HUES6 (cell line): Measurements from ENCODE around the gene SLC4A5.

ENCODE experiments used
- H3K27ac ChIP-seq: 2 replicates; pipeline ENCODE4 v1.7.0; 2013; ENCODE audit warnings: low read depth, mild to moderate bottlenecking, low read length, inconsistent platforms
- H3K27me3 ChIP-seq: 2 replicates; pipeline ENCODE4 v1.6.1; 2013; ENCODE audit warnings: low read length; ENCODE audit not compliant: control insufficient read depth, insufficient read depth
- H3K36me3 ChIP-seq: 2 replicates; pipeline ENCODE4 v1.6.1; 2013; ENCODE audit warnings: low read length; ENCODE audit not compliant: control insufficient read depth, insufficient read depth
- H3K4me1 ChIP-seq: 2 replicates; pipeline ENCODE4 v1.6.1; 2013; ENCODE audit warnings: low read length; ENCODE audit not compliant: control insufficient read depth, insufficient read depth
- H3K4me3 ChIP-seq: 2 replicates; pipeline ENCODE4 v1.5.1; 2013; ENCODE audit warnings: low read depth, low read length
- H3K9ac ChIP-seq: one replicate; pipeline ENCODE4 v1.6.1; 2013; ENCODE audit warnings: mild to moderate bottlenecking, low read length
- H3K9me3 ChIP-seq: 2 replicates; pipeline ENCODE4 v1.6.1; 2013; ENCODE audit warnings: low read depth, low read length; ENCODE audit not compliant: control insufficient read depth, insufficient read depth

SLC4A5 gene

DNA sequence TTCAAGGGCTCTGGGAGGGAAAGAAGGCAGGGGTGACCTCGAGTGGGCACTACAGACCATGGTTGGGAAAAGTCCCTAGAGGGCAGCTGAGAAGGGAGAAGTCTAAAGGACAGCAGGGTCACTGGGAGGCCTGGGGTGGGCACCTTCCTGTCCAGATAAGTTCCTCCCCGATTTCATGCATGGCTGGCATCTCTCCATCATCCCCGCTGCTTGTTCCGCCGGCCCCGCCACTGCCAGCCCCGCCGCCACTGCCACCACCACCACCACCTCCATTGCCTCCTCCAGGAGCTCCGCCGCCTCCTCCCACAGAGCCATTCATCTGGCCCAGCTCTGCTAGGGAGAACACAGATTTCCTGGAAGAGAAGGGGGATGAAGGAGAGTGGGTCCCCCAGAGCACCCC is 91.2 kb downstream of the SLC4A5 start:
- Histone ChIP-seq H3K9ac (no peak overlapping the region), H3K4me3 (no peak overlapping the region), H3K9me3 (no peaks in the 10 kb centered on the region), H3K27ac (no peak overlapping the region), H3K4me1 (no peaks in the 10 kb centered on the region), H3K27me3 (no peaks in the 10 kb centered on the region), H3K36me3 (no peaks in the 10 kb centered on the region)

DNA sequence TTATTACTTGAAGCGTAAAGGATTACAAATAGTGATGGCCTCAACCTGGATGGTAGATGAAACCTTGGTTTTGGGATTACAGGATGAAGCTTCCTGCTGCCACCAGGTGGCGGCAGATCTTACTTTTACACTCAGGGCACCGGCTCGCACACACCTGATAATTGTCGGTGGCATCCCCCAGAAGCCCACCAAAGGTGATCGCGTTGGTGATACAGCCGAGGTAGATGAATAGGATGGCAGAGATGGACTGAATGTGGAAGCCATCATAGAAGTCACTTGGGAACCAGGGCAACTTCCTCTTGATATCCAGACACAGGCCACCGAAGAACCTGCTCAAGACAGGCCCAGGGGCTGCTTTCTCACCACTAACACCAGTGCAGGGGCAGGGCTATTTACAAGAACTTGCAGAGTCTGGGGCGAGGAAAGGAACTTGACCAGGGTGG is 93.0 kb downstream of the SLC4A5 start:
- Histone ChIP-seq H3K9me3 (no peaks in the 10 kb centered on the region), H3K27ac (no peak overlapping the region), H3K27me3 (no peaks in the 10 kb centered on the region), H3K4me3 (no peak overlapping the region), H3K9ac (no peak overlapping the region), H3K36me3 (no peaks in the 10 kb centered on the region), H3K4me1 (no peaks in the 10 kb centered on the region)

DNA sequence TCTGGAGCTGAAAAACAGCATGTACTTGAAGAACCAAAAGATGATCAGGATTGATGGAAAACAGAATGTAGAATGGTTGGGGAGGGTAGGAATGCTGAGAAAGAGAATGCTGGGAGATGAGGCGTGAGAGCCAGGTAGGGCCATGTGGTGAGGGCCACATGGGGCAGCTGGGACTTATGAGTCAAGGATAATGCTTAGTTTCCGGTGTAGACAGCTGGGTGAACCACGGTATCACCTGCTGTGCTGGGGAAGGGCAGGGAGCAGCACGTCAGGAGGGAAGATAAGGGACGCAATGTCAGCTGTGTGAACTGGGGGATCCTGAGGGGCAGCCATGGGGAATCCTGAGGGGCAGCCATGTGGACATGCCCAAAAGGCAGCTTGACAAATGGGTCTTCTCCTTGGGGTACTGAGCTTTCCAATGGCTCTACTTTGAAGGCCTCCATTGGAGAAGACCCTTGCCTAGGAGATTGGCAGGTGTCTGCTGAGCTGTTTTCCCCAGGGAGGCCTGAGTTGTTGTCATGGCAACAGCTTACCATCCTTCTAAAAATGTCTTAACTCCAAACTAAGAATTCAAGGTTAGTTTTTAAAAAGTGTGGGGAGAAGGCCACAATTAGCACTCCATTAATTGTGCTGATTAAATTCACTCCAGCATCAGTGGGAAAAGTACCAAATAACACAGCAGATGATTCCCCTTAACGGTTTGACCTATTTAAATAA is 93.7 kb downstream of the SLC4A5 start:
- H3K27ac ChIP-seq, result no peak overlapping the region
- no peaks in the 10 kb centered on the region for H3K27me3 ChIP-seq
- no peaks in the 10 kb centered on the region for H3K4me1 ChIP-seq
- no peaks in the 10 kb centered on the region for H3K36me3 ChIP-seq
- H3K4me3 ChIP-seq, result no peak overlapping the region
- H3K9me3 ChIP-seq, result no peaks in the 10 kb centered on the region
- H3K9ac ChIP-seq, result no peak overlapping the region

DNA sequence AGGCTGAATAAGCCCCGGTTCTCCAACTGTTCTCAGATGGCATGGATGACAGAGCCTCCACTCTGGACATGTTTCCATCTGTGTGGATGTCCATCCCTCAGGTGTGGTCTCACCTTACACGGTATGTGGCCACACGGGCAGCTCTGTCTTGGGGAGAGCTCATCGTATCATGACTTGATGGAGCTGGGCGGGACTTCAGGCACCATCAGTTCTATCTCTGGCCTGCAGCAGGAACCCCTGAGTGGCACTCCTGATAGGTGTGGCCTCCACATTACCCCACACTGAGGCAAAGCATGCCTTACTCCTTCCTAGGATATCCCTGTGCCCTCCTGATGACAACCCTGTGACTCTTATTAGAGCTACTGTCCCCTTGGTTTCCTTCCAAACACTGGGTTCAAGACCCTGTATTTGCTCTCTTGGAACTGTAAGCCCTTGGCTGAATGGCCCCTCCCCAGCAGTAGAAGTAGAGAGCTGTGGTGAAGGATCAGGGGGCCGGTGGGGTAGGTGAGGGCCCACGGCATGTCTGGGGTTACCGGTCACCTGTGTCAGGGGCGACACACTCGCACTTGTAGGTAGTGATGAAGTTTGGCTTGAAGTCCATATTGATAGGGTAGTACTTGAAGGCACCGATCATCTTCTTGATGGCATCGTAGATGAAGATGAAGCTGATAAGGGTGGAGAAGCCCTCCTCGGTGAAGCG is 96.6 kb downstream of the SLC4A5 start:
- H3K9me3 ChIP-seq, result no peaks in the 10 kb centered on the region

DNA sequence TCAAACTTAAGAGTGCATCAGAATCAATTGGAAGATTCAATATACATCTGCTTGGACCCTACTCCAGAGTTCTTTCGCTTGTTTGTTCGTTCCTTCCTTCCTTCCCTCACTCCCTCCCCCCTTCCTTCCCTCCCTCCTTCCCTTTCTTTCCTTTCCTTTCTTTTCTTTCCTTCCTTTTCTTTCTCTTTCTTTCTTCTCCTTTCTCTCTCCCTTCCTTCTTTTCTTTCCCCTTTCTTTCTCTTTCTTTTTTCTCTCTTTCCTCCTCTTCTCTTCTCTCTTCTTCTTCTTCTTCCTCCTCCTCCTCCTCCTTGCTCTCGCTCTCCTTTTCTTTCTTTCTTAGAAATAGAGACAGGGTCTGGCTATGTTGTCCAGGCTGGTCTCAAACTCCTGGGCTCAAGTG is 98.9 kb downstream of the SLC4A5 start:
- Histone ChIP-seq H3K4me3 (no peak overlapping the region), H3K36me3 (no peaks in the 10 kb centered on the region), H3K27me3 (no peaks in the 10 kb centered on the region), H3K27ac (no peak overlapping the region), H3K9ac (no peak overlapping the region), H3K4me1 (no peaks in the 10 kb centered on the region), H3K9me3 (no peaks in the 10 kb centered on the region)

More for the DNA sequence above, 96.6 kb downstream of the SLC4A5 start:
- H3K4me3 ChIP-seq, result no peak overlapping the region
- no peak overlapping the region for H3K9ac ChIP-seq
- H3K36me3 ChIP-seq, result no peaks in the 10 kb centered on the region
- H3K27ac ChIP-seq, result no peak overlapping the region
- H3K4me1 ChIP-seq, result no peaks in the 10 kb centered on the region
- no peaks in the 10 kb centered on the region for H3K27me3 ChIP-seq

DNA sequence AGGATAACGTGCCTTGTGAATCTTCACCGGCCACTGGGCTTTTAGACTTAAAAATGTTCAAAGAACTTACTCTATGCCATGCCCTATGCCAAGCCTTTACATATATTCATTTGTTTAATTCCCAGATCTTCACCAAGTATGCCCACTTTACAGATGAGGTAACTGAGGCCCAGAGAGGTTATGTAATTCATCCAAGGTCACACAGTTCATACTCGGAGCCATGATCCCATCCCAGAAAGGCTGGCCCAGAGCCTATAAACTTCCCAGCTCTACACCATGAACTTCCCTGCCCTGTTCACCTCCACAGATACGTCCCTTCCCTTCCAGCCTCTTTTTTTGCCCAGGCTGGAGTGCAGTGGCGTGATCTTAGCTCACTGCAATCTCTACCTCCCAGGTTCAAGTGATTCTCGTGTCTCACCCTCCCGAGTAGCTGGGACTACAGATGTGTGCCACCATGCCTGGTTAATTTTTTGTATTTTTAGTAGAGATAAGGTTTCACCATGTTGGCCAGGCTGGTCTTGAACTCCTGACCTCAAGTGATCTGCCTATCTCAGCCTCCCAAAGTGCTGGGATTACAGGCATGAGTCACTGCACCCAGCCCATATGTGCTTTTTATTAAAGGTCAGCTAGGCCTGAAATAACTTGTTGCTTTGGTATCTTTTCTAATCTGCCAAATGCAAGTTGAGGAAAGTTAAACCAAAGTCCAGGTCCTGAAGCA is 100.7 kb downstream of the SLC4A5 start:
- Histone ChIP-seq H3K27ac (no peak overlapping the region), H3K4me1 (no peaks in the 10 kb centered on the region), H3K27me3 (no peaks in the 10 kb centered on the region), H3K4me3 (no peak overlapping the region), H3K9me3 (no peaks in the 10 kb centered on the region), H3K36me3 (no peaks in the 10 kb centered on the region), H3K9ac (no peak overlapping the region)

DNA sequence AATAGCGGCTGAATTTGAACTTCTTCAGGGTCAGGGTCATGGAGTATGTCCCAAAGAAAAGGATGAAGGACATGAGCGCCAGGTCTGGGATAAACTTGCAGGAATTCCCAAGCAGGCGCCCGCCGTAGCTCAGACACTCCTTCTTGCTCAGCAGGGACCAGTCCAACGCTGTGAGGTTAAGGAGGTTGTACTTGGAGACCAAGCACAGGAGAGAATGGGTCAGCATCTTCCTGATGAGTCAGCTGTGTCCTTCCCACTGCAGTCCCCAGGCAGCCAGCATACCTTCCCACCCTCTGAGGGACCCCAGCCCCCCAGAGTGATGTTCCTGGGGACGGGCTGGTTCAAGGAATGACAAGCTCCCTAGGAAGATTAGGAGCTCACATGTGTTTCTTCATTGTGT is 103.9 kb downstream of the SLC4A5 start:
- no peak overlapping the region for H3K27ac ChIP-seq
- no peaks in the 10 kb centered on the region for H3K27me3 ChIP-seq
- H3K9ac ChIP-seq, result no peak overlapping the region
- H3K4me3 ChIP-seq, result no peak overlapping the region
- H3K36me3 ChIP-seq, result no peaks in the 10 kb centered on the region
- no peaks in the 10 kb centered on the region for H3K4me1 ChIP-seq
- H3K9me3 ChIP-seq, result no peaks in the 10 kb centered on the region

DNA sequence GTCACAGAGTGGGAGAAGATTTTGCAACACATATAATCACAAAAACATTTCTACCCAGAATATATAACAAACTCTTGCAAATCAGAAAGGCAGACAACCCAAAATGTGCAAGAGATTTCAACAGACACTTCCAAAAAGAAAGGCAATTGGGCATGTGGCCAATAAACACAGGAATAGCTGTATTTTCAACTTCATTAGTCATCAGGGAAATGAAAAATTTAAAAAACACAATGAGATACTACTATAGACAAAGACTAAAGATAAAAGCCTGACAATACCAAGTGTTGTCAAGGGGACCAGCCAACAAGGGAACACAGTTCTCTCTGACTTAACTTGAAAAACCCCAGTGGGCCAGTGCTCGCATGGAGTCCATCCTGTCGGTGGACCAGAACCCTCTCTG is 104.3 kb downstream of the SLC4A5 start:
- Histone ChIP-seq H3K4me1 (no peaks in the 10 kb centered on the region), H3K9ac (no peak overlapping the region), H3K27ac (no peak overlapping the region), H3K9me3 (no peaks in the 10 kb centered on the region), H3K27me3 (no peaks in the 10 kb centered on the region), H3K36me3 (no peaks in the 10 kb centered on the region), H3K4me3 (no peak overlapping the region)

DNA sequence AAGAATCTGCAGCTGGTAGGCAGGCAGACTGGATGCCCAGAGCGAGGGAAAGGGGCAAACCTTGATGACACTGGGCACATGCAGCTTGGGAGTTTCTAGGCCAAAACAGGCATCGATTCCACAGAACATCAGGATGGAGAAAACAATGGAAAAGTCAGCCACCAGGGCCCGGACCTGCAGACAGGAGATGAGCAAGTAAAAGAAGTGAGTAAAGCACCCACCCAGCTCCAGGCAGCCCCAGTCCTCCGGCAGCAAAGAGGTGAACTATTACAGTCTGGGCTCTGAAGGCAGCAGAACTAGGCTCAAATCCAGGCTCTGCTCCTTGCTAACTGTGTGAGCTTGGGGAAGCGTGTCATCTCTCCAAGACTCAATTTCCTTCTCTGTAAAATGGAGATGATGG is 108.2 kb downstream of the SLC4A5 start:
- H3K4me3 ChIP-seq, result no peak overlapping the region
- H3K36me3 ChIP-seq, result no peaks in the 10 kb centered on the region
- no peaks in the 10 kb centered on the region for H3K27me3 ChIP-seq
- H3K27ac ChIP-seq, result no peak overlapping the region
- H3K9me3 ChIP-seq, result no peaks in the 10 kb centered on the region
- no peaks in the 10 kb centered on the region for H3K4me1 ChIP-seq
- no peak overlapping the region for H3K9ac ChIP-seq

DNA sequence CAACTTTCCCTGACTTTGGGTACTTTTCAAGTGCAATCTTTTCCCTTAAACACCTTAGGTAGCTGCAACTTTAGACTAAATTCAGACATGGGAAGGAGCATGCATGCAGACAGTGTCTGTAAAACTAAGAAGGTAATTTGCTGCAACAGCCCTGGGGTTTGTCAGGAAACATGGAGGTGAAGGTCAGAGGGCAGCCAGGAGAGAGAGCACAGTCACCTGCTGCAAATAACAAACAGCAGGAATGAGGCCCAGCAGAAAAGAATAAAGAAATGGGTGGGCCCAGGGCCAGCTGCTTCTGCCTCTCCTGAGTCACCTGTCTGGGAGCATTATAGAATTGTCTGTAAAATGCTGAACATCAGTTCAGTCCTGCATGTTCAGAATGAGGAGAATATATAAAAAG is 109.6 kb downstream of the SLC4A5 start:
- Histone ChIP-seq H3K4me3 (no peak overlapping the region), H3K9ac (no peak overlapping the region), H3K27me3 (no peaks in the 10 kb centered on the region), H3K9me3 (no peaks in the 10 kb centered on the region), H3K27ac (no peak overlapping the region), H3K36me3 (no peaks in the 10 kb centered on the region), H3K4me1 (no peaks in the 10 kb centered on the region)

DNA sequence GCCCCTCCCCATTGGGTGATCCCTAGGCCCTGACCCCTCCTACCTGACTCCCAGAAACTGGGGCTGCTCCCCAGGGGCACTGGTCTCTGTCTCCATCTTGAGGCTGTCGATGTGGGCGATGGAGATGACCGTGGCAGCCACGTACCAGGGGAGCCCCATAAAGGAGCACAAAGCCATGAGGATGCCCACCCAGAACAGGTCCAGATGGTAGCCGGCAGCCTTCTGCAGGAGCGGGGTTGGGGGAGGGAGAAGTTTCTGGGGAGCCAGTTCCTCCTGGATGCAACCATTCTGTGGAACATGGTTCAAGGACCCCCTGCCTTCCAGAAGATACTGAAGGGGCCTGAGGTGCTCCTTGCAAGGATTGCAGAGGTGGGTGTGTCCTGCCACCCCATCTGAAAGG is 110.8 kb downstream of the SLC4A5 start:
- Histone ChIP-seq H3K27me3 (no peaks in the 10 kb centered on the region), H3K9me3 (no peaks in the 10 kb centered on the region), H3K4me1 (no peaks in the 10 kb centered on the region), H3K4me3 (no peak overlapping the region), H3K9ac (no peak overlapping the region), H3K27ac (no peak overlapping the region), H3K36me3 (no peaks in the 10 kb centered on the region)
